D721Med (cell line): ENCODE measurements around the gene OXGR1.

Experiments
- DNase-seq: peaks from one replicate; pipeline ENCODE4 v3.0.0; 2011; ENCODE audit warnings: low spot score; ENCODE audit not compliant: insufficient read length
- FAIRE-seq: peaks from 2 replicates; lab custom pipeline; 2011; peaks lifted over from hg19 to GRCh38; lab: Jason Lieb, UNC
- CTCF ChIP-seq: IDR thresholded peaks from 2 replicates; pipeline ENCODE4 v1.5.1; 2012; ENCODE audit warnings: mild to moderate bottlenecking, control low read depth; ENCODE audit not compliant: insufficient read depth; ENCODE audit errors: missing control alignments

OXGR1 gene

GRCh38 chr13:96935901-96936300 lies 58.4 kb downstream of the OXGR1 start:
- DNase-seq (no peak), FAIRE-seq (no peak)
- TF ChIP-seq CTCF: no peak
